GM12878 (cell line): ENCODE results near the gene KLC4. TPM values are rescaled to one million over a fixed set of nuclear protein-coding genes. Genes with fewer than 3 reads are reported as not detected.

Experiments used
- ATAC-seq: fragments of 200-7000 bp; cut with Tn5 transposase; 3 replicates; pipeline ENCODE4 v1.9.1; 2020; ENCODE audit warnings: mild to moderate bottlenecking, moderate library complexity
- BruUV-seq: library from RNA; stranded (reverse); fragments of 400-500 nt; replicated peaks from 2 replicates; lab custom pipeline; 2021; lab: Mats Ljungman, UMichigan
- CTCF ChIA-PET: fragments of 300-600 bp; sonication (Branson Sonifier 250); formaldehyde crosslinking; extraction: SDS; loops from one replicate; lab custom pipeline; 2021; ENCODE audit warnings: inconsistent platforms; lab: Yijun Ruan, JAX
- POLR2A ChIA-PET: fragments of 350-600 bp; formaldehyde crosslinking; extraction: SDS; loops from one replicate; lab custom pipeline; 2021; ENCODE audit warnings: inconsistent platforms; lab: Charles Lee
- RAD21 ChIA-PET: fragments of 300-600 bp; sonication (Branson Sonifier 250); formaldehyde crosslinking; loops from one replicate; lab custom pipeline; 2023; ENCODE audit warnings: antibody characterized with exemption; ENCODE audit not compliant: unreplicated experiment; lab: Charles Lee
- SMC1A ChIA-PET: fragments of 300-600 bp; sonication (Branson Sonifier 250); formaldehyde crosslinking; loops from one replicate; lab custom pipeline; 2023; ENCODE audit not compliant: unreplicated experiment, uncharacterized antibody; lab: Charles Lee
- DNase-seq: peaks from one replicate; pipeline ENCODE4 v3.0.0-alpha.2; 2011; ENCODE audit warnings: low read depth, low spot score
- FAIRE-seq: peaks from 3 replicates; lab custom pipeline; 2011; peaks lifted over from hg19 to GRCh38; lab: Jason Lieb, UNC
- H2AFZ ChIP-seq: 2 replicates; pipeline ENCODE4 v1.6.0; 2011; ENCODE audit warnings: low read depth, low read length, control low read depth; ENCODE audit not compliant: control insufficient read depth
- H3K27ac ChIP-seq: 2 replicates; pipeline ENCODE4 v1.5.1; 2011; ENCODE audit warnings: control low read depth; ENCODE audit not compliant: control insufficient read depth, insufficient read depth
- H3K27me3 ChIP-seq, 2 experiments: replicated peaks in 1 of 2; 2 replicates each; pipeline versions ENCODE4 v1.6.0 to v1.6.1; 2011; ENCODE audit warnings: low read length in 1 of 2; ENCODE audit not compliant: control insufficient read depth in 2 of 2, insufficient read depth in 2 of 2
- H3K36me3 ChIP-seq, 2 experiments: 2 replicates each; pipeline ENCODE4 v1.5.1; 2011; ENCODE audit warnings: low read length in 1 of 2; ENCODE audit not compliant: control insufficient read depth in 2 of 2, insufficient read depth in 2 of 2
- H3K4me1 ChIP-seq: 2 replicates; pipeline ENCODE4 v1.6.1; 2011; ENCODE audit warnings: mild to moderate bottlenecking, low read length, moderate library complexity, mixed read lengths; ENCODE audit not compliant: control insufficient read depth, insufficient read depth
- H3K4me2 ChIP-seq: 2 replicates; pipeline ENCODE4 v1.6.0; 2011; ENCODE audit warnings: control low read depth; ENCODE audit not compliant: control insufficient read depth, insufficient read depth
- H3K4me3 ChIP-seq: fragments of 200-600 bp; sonication (generic); 2 replicates; pipeline ENCODE4 v1.5.1; 2016
- H3K79me2 ChIP-seq: 2 replicates; pipeline ENCODE4 v1.6.0; 2011; ENCODE audit warnings: low read length; ENCODE audit not compliant: control insufficient read depth, insufficient read depth
- H3K9ac ChIP-seq: 2 replicates; pipeline ENCODE4 v1.8.0; 2011; ENCODE audit warnings: low read length, control low read depth, mixed read lengths; ENCODE audit not compliant: control insufficient read depth, insufficient read depth
- H3K9me3 ChIP-seq: replicated peaks from 3 replicates; pipeline ENCODE4 v1.5.1; 2011; ENCODE audit warnings: mild to moderate bottlenecking, low read length; ENCODE audit not compliant: control insufficient read depth, insufficient read depth
- H4K20me1 ChIP-seq: 2 replicates; pipeline ENCODE4 v1.6.0; 2011; ENCODE audit not compliant: control insufficient read depth, insufficient read depth
- ASH2L ChIP-seq: fragments of 300-600, 200-600 bp; sonication (generic); IDR thresholded peaks from 2 replicates; pipeline ENCODE4 v1.6.1; 2017; ENCODE audit warnings: low read depth, mild to moderate bottlenecking, borderline replicate concordance
- ATF7 ChIP-seq: fragments of 450-650 bp; IDR thresholded peaks from 2 replicates; pipeline ENCODE4 v1.6.1; 2016; ENCODE audit warnings: low read depth, mild to moderate bottlenecking
- CHD4 ChIP-seq: fragments of 200-600 bp; sonication (generic); IDR thresholded peaks from 2 replicates; pipeline ENCODE4 v1.6.1; 2016; ENCODE audit warnings: mild to moderate bottlenecking
- CREB1 ChIP-seq: IDR thresholded peaks from 2 replicates; pipeline ENCODE4 v1.6.1; 2012; ENCODE audit warnings: low read depth, mild to moderate bottlenecking, inconsistent platforms
- ETV6 ChIP-seq, 2 experiments: fragments of 450-650 bp in 1 of 2; IDR thresholded peaks in 1 of 2; conservative IDR thresholded peaks in 1 of 2; 2 replicates each; pipeline ENCODE4 v1.6.1; 2014; ENCODE audit warnings: antibody characterized with exemption in 1 of 2, borderline replicate concordance in 1 of 2, low read depth in 1 of 2, mild to moderate bottlenecking in 1 of 2, moderate library complexity in 1 of 2
- NBN ChIP-seq: fragments of 450-650 bp; IDR thresholded peaks from 2 replicates; pipeline ENCODE4 v1.6.1; 2016
- NR2C1 ChIP-seq: fragments of 450-650 bp; IDR thresholded peaks from 2 replicates; pipeline ENCODE4 v1.6.1; 2017; ENCODE audit warnings: antibody characterized with exemption, mild to moderate bottlenecking, moderate library complexity
- RELA ChIP-seq: fragments of 450-650 bp; IDR thresholded peaks from 2 replicates; pipeline ENCODE4 v1.8.0; 2014; ENCODE audit warnings: borderline replicate concordance; ENCODE audit not compliant: partially characterized antibody
- TCF12 ChIP-seq: IDR thresholded peaks from 2 replicates; pipeline ENCODE4 v1.6.1; 2011; ENCODE audit warnings: low read depth, mild to moderate bottlenecking, low read length
- ZNF217 ChIP-seq: fragments of 450-650 bp; IDR thresholded peaks from 2 replicates; pipeline ENCODE4 v1.6.1; 2017; ENCODE audit warnings: antibody characterized with exemption, mild to moderate bottlenecking
- WGBS: methylation state at CpG from one replicate; pipeline ENCODE4 v1.1.6; 2016; ENCODE audit warnings: low lambda C conversion rate; ENCODE audit not compliant: insufficient replicate concordance, insufficient coverage; ENCODE audit errors: missing lambda C conversion rate; 5-methylcytosine and 5-hydroxymethylcytosine counted together
- in situ Hi-C: fragments of 300-500 bp; cut with MboI; formaldehyde crosslinking; loops from 9 replicates; pipeline ENCODE4 v1.14.3; 2018; ENCODE audit warnings: mixed read lengths
- intact Hi-C: fragments of 100-400 bp; cut with micrococcal nuclease; formaldehyde crosslinking; loops from one replicate; pipeline ENCODE4 v1.14.2; 2022; ENCODE audit not compliant: unreplicated experiment
- polyA plus RNA-seq, 11 experiments: library from polyadenylated mRNA; depleted of rRNA in 4 of 11; unstranded in 6 of 11; stranded (reverse) in 5 of 11; fragments of >200 nt; fragmentation: Nextera tagmentation in 4 of 11; fragmentation: Illumina TruSeq in 1 of 11; extraction: Ambion mirVana in 4 of 11; extraction: Trizol in 1 of 11; gene quantifications; 1 replicate in 1 of 11; 2 replicates in 10 of 11; pipeline versions ENCODE4 v1.2.1 to v1.2.3, GENCODE V29; 2011 to 2016; ENCODE audit warnings: inconsistent platforms in 2 of 11, missing spikeins in 2 of 11, low read depth in 1 of 11
- total RNA-seq, 4 experiments: library from RNA; depleted of rRNA in 3 of 4; stranded (reverse); fragments of >200 nt in 3 of 4; fragmentation: Illumina TruSeq in 1 of 4; extraction: Trizol in 1 of 4; gene quantifications; 2 replicates each; pipeline versions ENCODE4 v1.2.1 to v1.2.3, GENCODE V29; 2013 to 2021
- TF ChIP-seq, protein P1 (sequence below): fragments of 450-650 bp; IDR thresholded peaks from 2 replicates; pipeline ENCODE4 v1.6.1; 2018; ENCODE audit warnings: mild to moderate bottlenecking, low read depth, moderate library complexity; ENCODE audit not compliant: partially characterized antibody
- TF ChIP-seq, protein P2 (sequence below): fragments of 450-650 bp; IDR thresholded peaks from 2 replicates; pipeline ENCODE4 v1.6.1; 2014; ENCODE audit warnings: mild to moderate bottlenecking
- TF ChIP-seq, protein P3 (sequence below): IDR thresholded peaks from 2 replicates; pipeline ENCODE4 v1.6.1; 2012; ENCODE audit warnings: low read depth, low read length, improper control_type of control experiment
- TF ChIP-seq, protein P4 (sequence below): fragments of 450-650 bp; IDR thresholded peaks from 2 replicates; pipeline ENCODE4 v1.6.1; 2017; ENCODE audit warnings: mild to moderate bottlenecking
- TF ChIP-seq, protein P5 (sequence below): IDR thresholded peaks from 2 replicates; pipeline ENCODE4 v1.6.1; 2012; ENCODE audit warnings: low read depth, low read length, improper control_type of control experiment

Gene KLC4
- total and polyA plus RNA-seq, 10 of the 15 experiments (the other 5 are each of a cell fraction or from before 2014, with no cell fraction given) = 0.90 to 13.4 (median 6.9) TPM

DNA sequence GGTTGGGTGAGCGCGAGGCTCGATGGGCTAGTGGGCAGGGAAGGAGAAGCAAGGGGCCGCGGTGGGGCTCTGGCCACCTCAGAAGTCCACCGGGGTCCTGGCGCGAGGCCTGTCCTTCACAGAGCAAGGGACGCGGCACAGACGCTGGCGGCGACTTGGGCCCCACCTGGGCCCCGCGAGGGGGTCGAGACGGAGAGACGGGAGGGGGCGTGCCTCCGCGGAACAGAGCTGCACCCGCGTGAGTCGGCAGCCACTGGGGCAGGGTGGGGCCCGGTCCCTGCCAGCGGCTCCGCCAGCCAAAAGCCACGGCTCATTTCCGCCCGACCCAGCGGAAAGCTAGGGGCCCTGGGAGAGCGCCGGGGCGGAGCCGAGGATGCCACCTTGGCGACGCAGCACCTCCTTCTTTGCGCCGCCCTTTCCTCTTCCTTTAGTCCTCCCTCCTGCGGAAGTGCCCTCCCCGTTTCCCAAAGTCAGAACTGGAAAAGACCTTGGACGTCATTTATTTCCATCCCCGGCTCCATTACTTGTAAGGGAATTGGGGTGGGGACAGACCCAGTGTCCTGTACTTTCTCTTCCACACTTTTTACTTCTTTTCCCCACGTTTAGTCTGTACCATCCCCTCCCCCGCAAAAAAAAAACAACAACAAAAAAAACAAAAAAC, 5.8 kb upstream of the KLC4 start, which contains the start of gene CUL7:
Gene CUL7 (minus strand): TSS at position 307 of the 661 bp plus-strand sequence. CDS start 1,063 bp downstream, outside the sequence.
- RAD21 ChIA-PET = interaction anchor here (0.6 to 1.9 kb wide), 3 partner anchors 40 to 124 kb away, joined by 3 to 5 read pairs (median 4); partner anchors contain the start of genes CNPY3, KLHDC3 and MEA1
- Histone ChIP-seq H3K27me3 (no peaks in the 10 kb centered on the region), H3K9me3 (no peaks in the 10 kb centered on the region), H3K4me2 (peak within 1 kb of the TSS; percentile 93), H3K9ac (peak within 1 kb of the TSS; percentile 98), H3K4me1 (peaks cover 14% of the 10 kb centered on the region), H2AFZ (peak within 1 kb of the TSS; percentile 89), H4K20me1 (no peaks in the 10 kb centered on the region), H3K27ac (peak within 1 kb of the TSS; percentile 93), H3K4me3 (peak within 1 kb of the TSS; percentile 91), H3K36me3 (peaks cover 6 to 20% of the 10 kb centered on the region in 2 experiments), H3K79me2 (peaks cover 30% of the 10 kb centered on the region)
- POLR2A ChIA-PET = interaction anchor here (0.6 to 2.9 kb wide), 14 partner anchors 16 to 1166 kb away, joined by 3 to 22 read pairs (median 4); partner anchors contain the start of genes CNPY3, KLHDC3, MEA1 and PPP2R5D
- in situ Hi-C loops = no loop called here
- ATAC-seq (peak; percentile 100), DNase-seq (peak; percentile 73), FAIRE-seq (peak; percentile 93)
- CTCF ChIA-PET = interaction anchor here (0.5 to 1.7 kb wide), 8 partner anchors 16 to 125 kb away, joined by 3 to 5 read pairs (median 3); no protein-coding TSS in a partner anchor
- under 1% methylated on average over 43 of the region's 45 CpGs for WGBS
- no TSS peak for BruUV-seq
- SMC1A ChIA-PET = interaction anchor here (0.7 to 1.5 kb wide), 7 partner anchors 32 to 174 kb away, joined by 3 to 5 read pairs (median 4); partner anchors contain the start of genes KLHDC3, MEA1, PEX6 and RPL7L1
- intact Hi-C loops = no loop called here
- TF ChIP-seq, protein P1, sequence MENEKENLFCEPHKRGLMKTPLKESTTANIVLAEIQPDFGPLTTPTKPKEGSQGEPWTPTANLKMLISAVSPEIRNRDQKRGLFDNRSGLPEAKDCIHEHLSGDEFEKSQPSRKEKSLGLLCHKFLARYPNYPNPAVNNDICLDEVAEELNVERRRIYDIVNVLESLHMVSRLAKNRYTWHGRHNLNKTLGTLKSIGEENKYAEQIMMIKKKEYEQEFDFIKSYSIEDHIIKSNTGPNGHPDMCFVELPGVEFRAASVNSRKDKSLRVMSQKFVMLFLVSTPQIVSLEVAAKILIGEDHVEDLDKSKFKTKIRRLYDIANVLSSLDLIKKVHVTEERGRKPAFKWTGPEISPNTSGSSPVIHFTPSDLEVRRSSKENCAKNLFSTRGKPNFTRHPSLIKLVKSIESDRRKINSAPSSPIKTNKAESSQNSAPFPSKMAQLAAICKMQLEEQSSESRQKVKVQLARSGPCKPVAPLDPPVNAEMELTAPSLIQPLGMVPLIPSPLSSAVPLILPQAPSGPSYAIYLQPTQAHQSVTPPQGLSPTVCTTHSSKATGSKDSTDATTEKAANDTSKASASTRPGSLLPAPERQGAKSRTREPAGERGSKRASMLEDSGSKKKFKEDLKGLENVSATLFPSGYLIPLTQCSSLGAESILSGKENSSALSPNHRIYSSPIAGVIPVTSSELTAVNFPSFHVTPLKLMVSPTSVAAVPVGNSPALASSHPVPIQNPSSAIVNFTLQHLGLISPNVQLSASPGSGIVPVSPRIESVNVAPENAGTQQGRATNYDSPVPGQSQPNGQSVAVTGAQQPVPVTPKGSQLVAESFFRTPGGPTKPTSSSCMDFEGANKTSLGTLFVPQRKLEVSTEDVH = peak; percentile 78
- TF ChIP-seq, protein P2, sequence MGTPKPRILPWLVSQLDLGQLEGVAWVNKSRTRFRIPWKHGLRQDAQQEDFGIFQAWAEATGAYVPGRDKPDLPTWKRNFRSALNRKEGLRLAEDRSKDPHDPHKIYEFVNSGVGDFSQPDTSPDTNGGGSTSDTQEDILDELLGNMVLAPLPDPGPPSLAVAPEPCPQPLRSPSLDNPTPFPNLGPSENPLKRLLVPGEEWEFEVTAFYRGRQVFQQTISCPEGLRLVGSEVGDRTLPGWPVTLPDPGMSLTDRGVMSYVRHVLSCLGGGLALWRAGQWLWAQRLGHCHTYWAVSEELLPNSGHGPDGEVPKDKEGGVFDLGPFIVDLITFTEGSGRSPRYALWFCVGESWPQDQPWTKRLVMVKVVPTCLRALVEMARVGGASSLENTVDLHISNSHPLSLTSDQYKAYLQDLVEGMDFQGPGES = peak; percentile 9; the same call in 1 of the 2 replicates
- peak in 1 of 2 experiments; percentile 77; a peak in 2 of 4 replicates for TF ChIP-seq ETV6 (conservative IDR thresholded peaks at IDR 0.05 in 1 of 2, IDR thresholded peaks at IDR 0.05 in 1 of 2; ENCODE audit: borderline replicate concordance in 1 of 2, low read depth in 1 of 2)
- TF ChIP-seq CHD4 = no peak
- TF ChIP-seq, protein P3, sequence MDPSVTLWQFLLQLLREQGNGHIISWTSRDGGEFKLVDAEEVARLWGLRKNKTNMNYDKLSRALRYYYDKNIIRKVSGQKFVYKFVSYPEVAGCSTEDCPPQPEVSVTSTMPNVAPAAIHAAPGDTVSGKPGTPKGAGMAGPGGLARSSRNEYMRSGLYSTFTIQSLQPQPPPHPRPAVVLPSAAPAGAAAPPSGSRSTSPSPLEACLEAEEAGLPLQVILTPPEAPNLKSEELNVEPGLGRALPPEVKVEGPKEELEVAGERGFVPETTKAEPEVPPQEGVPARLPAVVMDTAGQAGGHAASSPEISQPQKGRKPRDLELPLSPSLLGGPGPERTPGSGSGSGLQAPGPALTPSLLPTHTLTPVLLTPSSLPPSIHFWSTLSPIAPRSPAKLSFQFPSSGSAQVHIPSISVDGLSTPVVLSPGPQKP = no peak
- peak; percentile 67 for TF ChIP-seq ATF7
- TF ChIP-seq NR2C1 = no peak
- no peak for TF ChIP-seq RELA
- TF ChIP-seq ASH2L = 0 out of 2 replicates have a peak, but pooled peaks have one; percentile 28
- no peak; the same call in 1 of the 2 replicates for TF ChIP-seq NBN
- TF ChIP-seq, protein P4, sequence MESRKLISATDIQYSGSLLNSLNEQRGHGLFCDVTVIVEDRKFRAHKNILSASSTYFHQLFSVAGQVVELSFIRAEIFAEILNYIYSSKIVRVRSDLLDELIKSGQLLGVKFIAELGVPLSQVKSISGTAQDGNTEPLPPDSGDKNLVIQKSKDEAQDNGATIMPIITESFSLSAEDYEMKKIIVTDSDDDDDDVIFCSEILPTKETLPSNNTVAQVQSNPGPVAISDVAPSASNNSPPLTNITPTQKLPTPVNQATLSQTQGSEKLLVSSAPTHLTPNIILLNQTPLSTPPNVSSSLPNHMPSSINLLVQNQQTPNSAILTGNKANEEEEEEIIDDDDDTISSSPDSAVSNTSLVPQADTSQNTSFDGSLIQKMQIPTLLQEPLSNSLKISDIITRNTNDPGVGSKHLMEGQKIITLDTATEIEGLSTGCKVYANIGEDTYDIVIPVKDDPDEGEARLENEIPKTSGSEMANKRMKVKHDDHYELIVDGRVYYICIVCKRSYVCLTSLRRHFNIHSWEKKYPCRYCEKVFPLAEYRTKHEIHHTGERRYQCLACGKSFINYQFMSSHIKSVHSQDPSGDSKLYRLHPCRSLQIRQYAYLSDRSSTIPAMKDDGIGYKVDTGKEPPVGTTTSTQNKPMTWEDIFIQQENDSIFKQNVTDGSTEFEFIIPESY = no peak
- TF ChIP-seq, protein P5, sequence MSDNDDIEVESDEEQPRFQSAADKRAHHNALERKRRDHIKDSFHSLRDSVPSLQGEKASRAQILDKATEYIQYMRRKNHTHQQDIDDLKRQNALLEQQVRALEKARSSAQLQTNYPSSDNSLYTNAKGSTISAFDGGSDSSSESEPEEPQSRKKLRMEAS = peak; percentile 62
- peak; percentile 54; the same call in 1 of the 2 replicates for TF ChIP-seq TCF12
- TF ChIP-seq ZNF217 = no peak
- TF ChIP-seq CREB1 = peak; percentile 77
